Measurements from ENCODE around the gene VAMP2.

DNA sequence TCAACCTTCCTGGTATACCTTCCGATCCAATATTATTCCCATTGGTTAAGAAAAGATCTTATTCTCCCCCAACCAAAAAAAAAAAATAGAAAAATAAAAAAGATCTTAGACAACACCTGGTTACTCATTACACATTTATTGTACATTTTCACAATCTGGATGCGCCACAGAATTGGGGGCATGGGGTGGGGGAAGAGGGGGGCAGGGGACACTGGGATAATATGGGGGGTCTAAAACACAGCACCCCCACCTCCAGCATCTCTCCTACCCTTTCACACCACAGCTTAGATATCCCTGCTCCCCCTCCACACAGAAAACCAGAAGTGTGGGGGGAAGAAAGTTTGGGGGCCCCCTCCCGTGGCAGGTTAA lies 3.7 kb downstream of the VAMP2 start:
- TF ChIP-seq, protein P1, sequence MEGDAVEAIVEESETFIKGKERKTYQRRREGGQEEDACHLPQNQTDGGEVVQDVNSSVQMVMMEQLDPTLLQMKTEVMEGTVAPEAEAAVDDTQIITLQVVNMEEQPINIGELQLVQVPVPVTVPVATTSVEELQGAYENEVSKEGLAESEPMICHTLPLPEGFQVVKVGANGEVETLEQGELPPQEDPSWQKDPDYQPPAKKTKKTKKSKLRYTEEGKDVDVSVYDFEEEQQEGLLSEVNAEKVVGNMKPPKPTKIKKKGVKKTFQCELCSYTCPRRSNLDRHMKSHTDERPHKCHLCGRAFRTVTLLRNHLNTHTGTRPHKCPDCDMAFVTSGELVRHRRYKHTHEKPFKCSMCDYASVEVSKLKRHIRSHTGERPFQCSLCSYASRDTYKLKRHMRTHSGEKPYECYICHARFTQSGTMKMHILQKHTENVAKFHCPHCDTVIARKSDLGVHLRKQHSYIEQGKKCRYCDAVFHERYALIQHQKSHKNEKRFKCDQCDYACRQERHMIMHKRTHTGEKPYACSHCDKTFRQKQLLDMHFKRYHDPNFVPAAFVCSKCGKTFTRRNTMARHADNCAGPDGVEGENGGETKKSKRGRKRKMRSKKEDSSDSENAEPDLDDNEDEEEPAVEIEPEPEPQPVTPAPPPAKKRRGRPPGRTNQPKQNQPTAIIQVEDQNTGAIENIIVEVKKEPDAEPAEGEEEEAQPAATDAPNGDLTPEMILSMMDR (IDR thresholded peaks at IDR 0.05; ENCODE audit: poor library complexity, severe bottlenecking): no peak
- TF ChIP-seq POLR2AphosphoS5 (IDR thresholded peaks at IDR 0.05): no peak
- no peak for TF ChIP-seq SMC3 (conservative IDR thresholded peaks at IDR 0.05; ENCODE audit: poor library complexity)
